K562 (cell line): ENCODE results near the gene ROR2. TPM values are rescaled to one million over a fixed set of nuclear protein-coding genes. Genes with fewer than 3 reads are reported as not detected.

Experiments used
- ARID1B ChIP-seq: fragments of 450-650 bp; IDR thresholded peaks from 2 replicates; pipeline ENCODE4 v1.6.1; 2016; ENCODE audit warnings: antibody characterized with exemption, mild to moderate bottlenecking, inconsistent platforms
- ARNT ChIP-seq, 2 experiments: fragments of 450-650 bp; IDR thresholded peaks; 2 replicates each; pipeline ENCODE4 v1.6.1; 2016; ENCODE audit warnings: mild to moderate bottlenecking in 1 of 2
- BRCA1 ChIP-seq, 2 experiments: fragments of 450-650 bp in 1 of 2; sonication (generic) in 1 of 2; formaldehyde crosslinking in 1 of 2; IDR thresholded peaks; 2 replicates each; pipeline versions ENCODE4 v1.5.0 to v1.6.1; 2017 to 2020; ENCODE audit warnings: mild to moderate bottlenecking in 1 of 2, missing genetic modification reagents in 1 of 2
- E2F6 ChIP-seq, 2 experiments: IDR thresholded peaks; 2 replicates each; pipeline ENCODE4 v1.6.1; 2011; ENCODE audit warnings: borderline replicate concordance in 1 of 2, control low read depth in 1 of 2, low read depth in 1 of 2, low read length in 1 of 2, mild to moderate bottlenecking in 1 of 2, mixed read lengths in 1 of 2, moderate library complexity in 1 of 2; ENCODE audit not compliant: insufficient read depth in 1 of 2, insufficient read length in 1 of 2, poor library complexity in 1 of 2, severe bottlenecking in 1 of 2; ENCODE audit errors: extremely low read depth in 1 of 2
- LEF1 ChIP-seq: fragments of 450-650 bp; IDR thresholded peaks from 2 replicates; pipeline ENCODE4 v1.6.1; 2016; ENCODE audit warnings: mild to moderate bottlenecking
- MEF2A ChIP-seq: IDR thresholded peaks from 2 replicates; pipeline ENCODE4 v1.6.1; 2011; ENCODE audit warnings: low read depth, mild to moderate bottlenecking, low read length, moderate library complexity; ENCODE audit not compliant: control insufficient read depth
- SUPT5H ChIP-seq: fragments of 450-650 bp; IDR thresholded peaks from 2 replicates; pipeline ENCODE4 v1.6.1; 2016
- ZKSCAN8 ChIP-seq: fragments of 200-800 bp; sonication (Bioruptor generic); IDR thresholded peaks from 2 replicates; pipeline ENCODE4 v1.6.1; 2016; ENCODE audit warnings: missing genetic modification characterization, missing compliant biosample characterization
- ZMIZ1 ChIP-seq, 2 experiments: fragments of 150-350 bp in 1 of 2; IDR thresholded peaks; 2 replicates each; pipeline ENCODE4 v1.6.1; 2012 to 2016; ENCODE audit warnings: low read depth in 2 of 2, low read length in 2 of 2, mild to moderate bottlenecking in 1 of 2, moderate library complexity in 1 of 2
- ZNF384 ChIP-seq: IDR thresholded peaks from 2 replicates; pipeline ENCODE4 v1.6.1; 2012; ENCODE audit warnings: low read depth, low read length, improper control_type of control experiment
- ZNF398 ChIP-seq: fragments of 250-450 bp; sonication (Bioruptor Pico); IDR thresholded peaks from 2 replicates; pipeline ENCODE4 v1.8.0; 2021; ENCODE audit warnings: moderate library complexity, mild to moderate bottlenecking, inconsistent platforms
- ZNF592 ChIP-seq: fragments of 450-650 bp; IDR thresholded peaks from 2 replicates; pipeline ENCODE4 v1.6.1; 2017; ENCODE audit warnings: antibody characterized with exemption, mild to moderate bottlenecking
- polyA plus RNA-seq, 8 experiments: library from polyadenylated mRNA; depleted of rRNA in 4 of 8; stranded (reverse) in 5 of 8; unstranded in 3 of 8; fragments of >200 nt; fragmentation: Nextera tagmentation in 2 of 8; fragmentation: Illumina TruSeq in 1 of 8; extraction: Ambion mirVana in 2 of 8; extraction: Trizol in 1 of 8; gene quantifications; 2 replicates each; pipeline versions ENCODE4 v1.2.1 to v1.2.3, GENCODE V29; 2011 to 2014; ENCODE audit warnings: inconsistent platforms in 1 of 8, missing spikeins in 1 of 8
- total RNA-seq, 7 experiments: library from RNA; depleted of rRNA in 6 of 7; stranded (reverse); fragments of >200 nt in 6 of 7; fragmentation: Illumina TruSeq in 2 of 7; extraction: Trizol in 2 of 7; gene quantifications; 2 replicates each; pipeline versions ENCODE4 v1.2.1 to v1.2.3, GENCODE V29; 2011 to 2021; ENCODE audit warnings: low replicate concordance in 1 of 7
- TF ChIP-seq, protein P1 (sequence below): sonication (generic); formaldehyde crosslinking; IDR thresholded peaks from 2 replicates; pipeline ENCODE4 v1.8.0; 2022; ENCODE audit warnings: mild to moderate bottlenecking, missing genetic modification reagents

Gene ROR2
- total and polyA plus RNA-seq, 9 of the 15 experiments (the other 6 are each of a cell fraction or from before 2014, with no cell fraction given) = 5.6 to 33.8 (median 15.3) TPM

GRCh38 chr9:91945277-91946085 lies 4.5 kb downstream of the ROR2 start (continued):
- TF ChIP-seq ZNF592 (peak; percentile 16; the same call in 1 of the 2 replicates), E2F6 (IDR thresholded peaks at IDR 0.05; ENCODE audit: borderline replicate concordance in 1 of 2, extremely low read depth in 1 of 2, insufficient read depth in 1 of 2, insufficient read length in 1 of 2, low read depth in 1 of 2, low read length in 1 of 2, poor library complexity in 1 of 2, severe bottlenecking in 1 of 2) (peak in 1 of 2 experiments; percentile 17), ARID1B (peak; percentile 62; the same call in 1 of the 2 replicates), ARNT (IDR thresholded peaks at IDR 0.05) (no peak), BRCA1 (IDR thresholded peaks at IDR 0.05) (no peak), BRCA1 (CRISPR knock-in tag; IDR thresholded peaks at IDR 0.05) (no peak), LEF1 (peak; percentile 85; the same call in 1 of the 2 replicates), ZNF384 (no peak), ZMIZ1 (IDR thresholded peaks at IDR 0.05; ENCODE audit: low read depth in 2 of 2, low read length in 2 of 2) (no peak), ZNF398 (CRISPR knock-in tag) (no peak), SUPT5H (no peak), ZKSCAN8 (CRISPR knock-in tag) (no peak), MEF2A (no peak)
- TF ChIP-seq, protein P1, sequence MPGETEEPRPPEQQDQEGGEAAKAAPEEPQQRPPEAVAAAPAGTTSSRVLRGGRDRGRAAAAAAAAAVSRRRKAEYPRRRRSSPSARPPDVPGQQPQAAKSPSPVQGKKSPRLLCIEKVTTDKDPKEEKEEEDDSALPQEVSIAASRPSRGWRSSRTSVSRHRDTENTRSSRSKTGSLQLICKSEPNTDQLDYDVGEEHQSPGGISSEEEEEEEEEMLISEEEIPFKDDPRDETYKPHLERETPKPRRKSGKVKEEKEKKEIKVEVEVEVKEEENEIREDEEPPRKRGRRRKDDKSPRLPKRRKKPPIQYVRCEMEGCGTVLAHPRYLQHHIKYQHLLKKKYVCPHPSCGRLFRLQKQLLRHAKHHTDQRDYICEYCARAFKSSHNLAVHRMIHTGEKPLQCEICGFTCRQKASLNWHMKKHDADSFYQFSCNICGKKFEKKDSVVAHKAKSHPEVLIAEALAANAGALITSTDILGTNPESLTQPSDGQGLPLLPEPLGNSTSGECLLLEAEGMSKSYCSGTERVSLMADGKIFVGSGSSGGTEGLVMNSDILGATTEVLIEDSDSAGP = peak; percentile 90
